GM04503 (cell line): ENCODE data around the gene AP1M1.

Source experiments
- DNase-seq: peaks from one replicate; pipeline ENCODE4 v3.0.0-alpha.2; 2012; ENCODE audit warnings: low read depth

AP1M1 gene

GRCh38 chr19:16232127-16232526 is 34.4 kb downstream of the AP1M1 start:
- DNase-seq, result no peak

DNA sequence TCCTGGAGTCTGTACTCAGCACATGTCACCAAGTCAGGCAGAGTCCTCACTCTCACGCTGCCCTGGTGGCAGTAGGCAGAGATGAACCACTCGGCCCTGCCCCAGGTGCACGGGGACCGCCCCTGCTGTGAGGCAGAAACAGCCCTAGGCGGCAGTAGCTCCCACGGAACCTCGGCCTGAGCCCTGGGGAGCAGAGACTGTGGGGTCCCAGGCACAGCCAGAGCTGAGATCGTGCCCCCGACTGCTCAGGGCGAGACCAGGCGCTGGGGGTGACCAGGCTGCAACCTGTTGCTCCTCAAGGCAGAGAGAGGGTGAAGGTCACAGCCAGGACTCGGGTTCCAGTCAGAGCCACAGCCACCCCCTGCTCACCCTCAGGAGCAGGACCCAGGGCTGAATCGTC is 34.9 kb downstream of the AP1M1 start:
- DNase-seq, result no peak

DNA sequence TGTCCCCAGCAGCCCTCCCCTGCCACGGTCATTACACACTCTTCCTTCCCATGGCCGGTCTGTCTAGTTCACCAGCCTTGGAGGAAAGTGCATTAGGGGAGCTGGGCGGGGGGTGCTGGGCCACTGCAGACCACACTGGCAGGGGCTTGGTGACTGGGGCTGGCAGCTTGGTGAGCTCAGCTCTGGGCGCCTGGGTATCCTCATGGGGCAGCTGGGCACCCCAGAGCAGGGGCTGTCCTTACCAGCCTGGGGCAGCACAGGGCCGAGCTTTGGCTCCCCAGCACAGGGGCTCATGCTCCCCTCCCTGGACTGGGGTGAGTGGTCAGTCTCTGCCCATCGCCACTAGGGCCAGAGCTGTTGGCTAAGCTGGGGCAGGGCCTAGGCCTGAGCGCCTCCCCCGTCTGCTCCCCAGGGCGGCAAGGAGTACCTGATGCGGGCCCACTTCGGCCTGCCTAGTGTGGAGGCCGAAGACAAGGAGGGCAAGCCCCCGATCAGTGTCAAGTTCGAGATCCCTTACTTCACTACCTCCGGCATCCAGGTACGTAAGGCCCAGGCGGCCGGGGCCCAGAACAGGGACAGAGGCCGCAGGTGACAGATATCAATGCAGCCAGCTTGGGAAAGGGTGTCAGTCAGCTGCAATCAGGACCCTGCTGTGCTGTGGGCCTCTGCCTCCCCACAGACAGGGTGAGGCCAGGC is 35.5 kb downstream of the AP1M1 start:
- DNase-seq, result no peak

DNA sequence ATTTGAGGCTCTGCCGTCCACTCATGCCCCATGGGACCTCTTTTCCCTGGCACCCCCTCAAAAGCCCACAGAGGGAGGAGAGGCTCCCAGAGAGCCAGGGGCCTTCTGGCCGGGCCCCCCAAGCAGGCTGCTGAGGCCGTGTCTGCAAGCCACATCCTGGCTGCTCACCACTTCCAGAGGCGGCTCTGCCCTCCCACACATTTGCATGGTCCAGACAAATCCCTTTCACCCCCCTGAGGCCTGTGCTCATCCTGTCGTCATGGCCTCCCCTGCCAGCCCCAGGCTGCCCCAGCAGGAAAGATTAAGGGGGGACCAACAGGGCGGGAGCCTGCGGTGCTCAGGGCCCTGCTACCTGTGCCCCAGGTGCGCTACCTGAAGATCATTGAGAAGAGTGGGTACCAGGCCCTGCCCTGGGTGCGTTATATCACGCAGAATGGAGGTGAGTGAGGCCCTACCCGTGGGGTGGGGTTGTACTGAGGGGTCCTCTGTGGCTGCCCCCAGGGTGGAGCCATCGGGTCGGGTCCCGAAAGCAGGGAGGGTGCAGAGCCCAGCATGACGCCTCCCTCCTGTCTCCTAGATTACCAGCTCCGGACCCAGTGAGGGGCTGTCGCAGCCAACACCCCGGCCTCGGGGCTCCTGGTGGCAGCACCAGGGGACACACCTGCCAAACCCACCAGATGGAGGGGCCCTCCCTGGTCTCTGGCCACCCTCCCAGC is 36.3 kb downstream of the AP1M1 start:
- no peak for DNase-seq

DNA sequence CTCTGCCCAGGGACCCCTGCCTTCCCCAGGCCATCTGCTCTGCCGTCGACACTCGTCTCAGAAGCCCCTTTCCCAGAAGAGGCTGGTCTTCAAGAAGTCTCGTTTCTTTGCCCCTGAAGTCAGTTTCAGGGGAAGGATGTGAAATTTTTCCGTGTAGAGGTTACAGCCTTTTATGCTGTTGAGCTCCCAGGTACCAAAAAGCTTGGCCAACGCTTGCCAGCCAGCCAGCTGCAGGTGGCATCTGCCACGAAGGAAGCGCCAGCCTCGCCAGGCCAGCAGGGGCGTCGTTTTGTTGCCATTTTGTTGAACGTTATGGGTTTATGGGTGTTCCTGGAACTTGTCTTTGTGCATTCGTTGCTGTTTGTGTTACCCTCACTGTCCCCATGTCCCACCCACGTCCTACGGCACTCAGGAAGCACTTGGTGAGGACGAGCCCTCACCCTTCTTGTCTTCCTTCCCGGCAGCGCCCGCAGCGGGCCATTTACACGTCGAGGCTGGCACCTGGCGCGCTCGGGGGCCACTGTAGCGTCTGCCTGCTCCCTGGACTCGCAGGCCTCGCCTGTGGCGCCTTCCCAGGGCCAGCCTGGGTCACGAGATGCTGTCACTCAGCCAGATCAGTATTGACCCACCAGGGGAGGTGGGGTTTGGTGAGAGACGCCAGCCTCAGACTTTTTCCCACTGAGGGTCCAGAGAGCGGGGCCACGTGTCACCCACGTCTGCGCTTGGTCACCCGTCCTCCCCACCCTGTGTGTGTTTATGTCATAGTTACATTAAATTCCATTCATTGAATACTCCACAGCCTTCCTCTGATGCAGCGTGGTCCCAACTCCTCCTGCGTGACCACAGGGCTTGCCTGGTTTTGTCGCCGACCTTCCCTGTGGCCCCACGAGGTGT is 37.1 kb downstream of the AP1M1 start:
- no peak for DNase-seq

GRCh38 chr19:16235811-16236652 is 38.3 kb downstream of the AP1M1 start:
- no peak for DNase-seq

DNA sequence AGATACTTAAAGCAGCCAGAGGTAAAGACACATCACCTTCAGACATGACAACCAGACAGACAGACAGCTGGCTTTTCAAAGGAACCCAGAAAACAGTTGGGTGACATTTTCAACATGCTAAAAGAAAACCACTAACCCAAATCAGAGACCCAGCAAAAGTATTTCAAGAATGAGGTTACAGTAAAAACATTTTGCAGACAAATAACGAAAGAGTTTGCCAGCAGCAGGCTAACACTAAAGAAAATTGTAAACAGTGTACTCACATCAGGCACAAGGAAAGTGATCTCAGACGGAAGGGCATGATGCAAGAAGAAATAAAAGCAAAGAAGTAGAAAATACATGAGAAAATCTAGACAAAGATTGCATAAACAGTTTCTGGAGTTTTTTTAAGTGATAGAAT is 46.4 kb downstream of the AP1M1 start:
- peak; percentile 34 for DNase-seq

GRCh38 chr19:16247353-16248182 is 49.9 kb downstream of the AP1M1 start:
- no peak for DNase-seq

- DNase-seq, result no peak
These were observed 50.8 kb downstream of the AP1M1 start for GRCh38 chr19:16248380-16249023.

DNA sequence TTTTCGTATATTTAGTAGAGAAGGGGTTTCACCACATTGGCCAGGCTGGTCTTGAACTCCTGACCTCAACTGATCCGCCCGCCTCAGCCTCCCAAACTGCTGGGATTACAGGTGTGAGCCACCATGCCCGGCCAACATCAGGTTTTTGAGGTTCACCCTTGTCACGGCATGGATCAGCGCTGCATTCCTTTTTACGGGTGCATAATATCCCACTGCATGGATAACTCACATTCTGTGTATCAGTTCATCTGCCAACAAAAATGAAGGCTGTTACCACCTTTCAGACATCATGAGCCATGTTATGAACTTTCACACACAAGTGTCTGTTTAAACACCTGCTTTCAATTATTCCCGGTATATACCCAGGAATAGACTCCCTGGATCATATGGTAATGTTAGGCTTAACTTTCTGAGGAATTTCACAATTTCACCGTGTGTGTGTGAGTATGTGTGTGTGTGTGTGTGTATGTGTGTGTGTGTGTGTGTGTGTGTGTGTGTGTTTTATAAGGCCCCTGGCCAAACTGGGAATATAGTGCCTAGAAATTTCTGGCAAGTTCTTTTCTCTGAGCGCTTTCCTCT is 52.2 kb downstream of the AP1M1 start:
- DNase-seq, result no peak

DNA sequence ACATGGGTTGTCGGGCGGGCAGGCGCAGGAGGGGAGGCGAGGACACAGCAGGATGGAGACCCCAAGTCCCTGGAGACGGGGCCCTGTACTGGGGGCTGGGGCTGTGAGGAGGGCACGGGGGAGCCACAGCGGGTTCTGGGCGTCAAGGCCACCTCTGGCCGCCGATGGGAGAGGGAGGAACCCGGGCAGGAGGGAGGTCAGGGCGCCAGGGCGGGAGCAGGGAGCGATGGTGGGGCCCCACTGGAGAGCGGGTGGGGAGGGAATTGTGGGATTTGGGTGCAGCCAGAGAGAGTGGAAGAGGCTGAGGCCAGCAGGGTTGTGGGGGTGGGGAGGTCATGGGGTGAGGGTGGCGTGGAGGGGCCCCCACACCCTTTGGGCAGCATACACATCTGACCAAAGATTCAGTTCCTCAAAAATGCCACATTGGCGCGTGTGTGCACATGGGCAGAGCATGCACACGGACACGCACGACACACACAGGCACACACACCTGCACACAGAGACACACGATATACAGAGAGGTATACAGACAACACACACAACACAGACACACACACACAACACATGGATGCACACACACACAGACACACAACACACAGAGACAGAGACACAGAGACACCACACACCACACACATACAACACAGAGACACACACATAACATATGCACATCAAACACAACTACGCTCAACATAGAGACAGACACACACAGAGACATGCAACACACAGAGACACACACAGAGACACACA is 54.9 kb downstream of the AP1M1 start:
- no peak for DNase-seq

- no peak for DNase-seq
These were observed 57.2 kb downstream of the AP1M1 start for GRCh38 chr19:16254851-16255408.

- DNase-seq, result no peak
These were observed 59.8 kb downstream of the AP1M1 start for GRCh38 chr19:16257509-16258002.

DNA sequence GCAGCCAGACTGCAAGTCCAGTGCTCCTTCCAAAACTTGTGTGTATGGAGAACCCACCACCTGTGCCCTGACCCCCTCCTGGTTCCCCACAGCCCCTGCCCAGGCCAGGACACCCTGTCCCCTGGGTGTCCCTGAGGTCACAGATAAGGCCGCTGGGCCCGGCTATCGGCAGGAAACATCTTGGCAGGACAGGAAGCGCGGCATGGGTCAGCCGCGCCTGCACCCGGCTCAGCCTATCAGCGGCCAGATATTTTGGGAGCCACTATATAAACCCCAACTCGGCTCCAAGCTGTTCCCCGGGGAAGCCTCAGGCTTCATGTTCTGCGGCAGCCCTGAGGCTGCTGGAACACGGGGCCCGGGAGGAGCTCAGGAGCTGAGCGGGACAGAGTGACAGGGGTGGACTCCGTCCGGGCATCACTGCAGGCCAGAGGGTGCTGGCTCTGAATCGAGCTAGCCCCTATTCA is 60.8 kb downstream of the AP1M1 start:
- DNase-seq, result no peak

GRCh38 chr19:16259385-16260159 is 61.9 kb downstream of the AP1M1 start:
- no peak for DNase-seq

DNA sequence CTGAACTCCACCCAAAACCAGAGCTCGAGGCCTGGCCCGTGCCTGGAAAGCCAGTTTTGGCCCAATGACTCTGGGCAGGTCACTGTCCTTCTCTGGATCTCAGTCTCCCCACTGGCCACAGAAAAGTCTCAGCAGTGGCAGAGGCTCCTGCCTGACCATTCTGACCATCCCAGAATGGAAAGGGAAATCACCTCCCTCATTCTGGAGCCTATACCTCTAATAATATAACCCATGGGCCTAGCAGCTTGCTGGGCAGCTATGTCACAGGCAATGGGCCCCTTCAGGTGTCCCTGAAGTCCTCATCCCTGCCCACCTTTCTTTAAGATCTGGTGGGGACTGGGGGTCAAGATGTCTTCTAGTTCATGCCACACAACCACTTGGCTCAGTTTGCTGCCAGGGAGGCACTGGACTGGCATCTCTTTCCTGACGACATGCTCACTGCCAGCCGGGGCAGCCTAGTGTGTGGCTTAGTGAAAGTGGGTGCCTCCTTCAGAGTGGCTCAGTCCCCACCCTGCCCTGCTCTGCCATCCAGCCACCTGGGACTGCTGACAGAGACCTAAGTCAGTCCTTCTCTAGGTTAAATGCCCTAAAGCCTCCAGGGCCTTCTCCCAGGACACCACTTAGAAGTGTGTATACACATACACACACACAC is 62.6 kb downstream of the AP1M1 start:
- no peak for DNase-seq

DNA sequence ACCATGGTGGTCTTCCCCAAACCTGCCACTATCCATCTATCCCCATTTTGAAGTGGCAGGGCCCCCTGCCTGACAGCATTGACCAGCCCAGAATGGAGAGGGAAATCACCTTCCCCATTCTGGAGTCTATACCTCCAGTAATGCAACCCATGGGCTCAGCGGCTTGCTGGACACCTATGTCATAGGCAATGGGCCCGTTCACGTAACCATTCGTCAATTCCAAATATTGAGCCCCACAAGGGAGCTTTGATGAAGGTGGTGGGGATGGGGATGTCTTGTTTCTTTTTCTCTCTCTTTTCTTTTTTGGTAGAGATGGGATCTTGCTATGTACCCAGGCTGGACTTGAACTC is 63.1 kb downstream of the AP1M1 start:
- DNase-seq, result no peak
